Jurkat, Clone E6-1 (cell line): ENCODE measurements around the gene MTR.

Source experiments
- DNase-seq: peaks from one replicate; pipeline ENCODE4 v3.0.0-alpha.2; 2011; ENCODE audit warnings: low read depth, low spot score
- H3K4me3 ChIP-seq: 2 replicates; pipeline ENCODE4 v1.5.1; 2011; ENCODE audit warnings: mild to moderate bottlenecking, low read length, control low read depth, moderate library complexity

MTR gene

DNA sequence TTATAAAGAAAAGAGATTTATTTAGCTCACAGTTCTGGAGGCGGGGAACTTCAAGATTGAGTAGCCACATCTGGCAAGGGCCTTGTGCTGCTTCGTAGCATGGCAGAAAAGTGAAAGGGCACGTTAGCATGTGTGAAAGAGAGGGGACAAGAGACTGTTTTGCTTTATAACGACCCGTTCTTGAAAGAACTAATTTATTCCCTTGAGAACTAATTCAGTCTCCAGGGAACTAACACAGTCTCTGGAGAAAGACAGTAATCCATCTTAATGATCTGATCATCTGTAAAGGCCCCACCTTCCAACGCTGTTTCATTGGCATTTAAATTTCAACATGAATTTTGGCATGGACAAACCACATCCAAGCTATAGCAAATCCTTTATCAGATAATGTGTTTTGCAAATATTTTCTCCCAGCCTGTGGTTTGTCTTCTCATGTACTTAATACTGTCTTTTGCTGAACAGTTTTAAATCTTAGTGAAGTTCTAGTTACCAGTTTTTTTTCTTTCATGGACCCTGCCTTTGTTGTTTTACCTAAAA lies 26.1 kb downstream of the MTR start:
- DNase-seq: no peak
- no peak overlapping the region for H3K4me3 ChIP-seq

DNA sequence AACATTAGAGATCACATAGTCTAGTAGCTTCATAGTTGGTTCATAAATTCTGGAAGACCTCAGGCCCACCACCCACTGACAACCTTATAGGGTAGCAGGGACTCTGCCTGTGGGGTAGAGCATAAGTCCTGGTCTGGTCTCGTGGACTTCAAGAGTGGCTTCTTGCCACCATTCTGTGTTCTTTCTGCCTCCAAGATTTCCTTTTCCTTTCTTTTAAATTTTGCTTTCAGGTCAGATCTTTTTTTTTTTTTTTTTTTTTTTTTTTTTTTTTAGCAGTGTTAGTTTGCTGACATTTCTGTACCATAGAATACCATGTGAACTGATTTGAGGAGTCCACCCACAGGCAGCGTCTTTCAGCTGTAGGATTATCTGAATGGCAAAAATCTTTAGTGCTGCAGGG lies 28.5 kb downstream of the MTR start:
- no peak overlapping the region for H3K4me3 ChIP-seq
- no peak for DNase-seq

DNA sequence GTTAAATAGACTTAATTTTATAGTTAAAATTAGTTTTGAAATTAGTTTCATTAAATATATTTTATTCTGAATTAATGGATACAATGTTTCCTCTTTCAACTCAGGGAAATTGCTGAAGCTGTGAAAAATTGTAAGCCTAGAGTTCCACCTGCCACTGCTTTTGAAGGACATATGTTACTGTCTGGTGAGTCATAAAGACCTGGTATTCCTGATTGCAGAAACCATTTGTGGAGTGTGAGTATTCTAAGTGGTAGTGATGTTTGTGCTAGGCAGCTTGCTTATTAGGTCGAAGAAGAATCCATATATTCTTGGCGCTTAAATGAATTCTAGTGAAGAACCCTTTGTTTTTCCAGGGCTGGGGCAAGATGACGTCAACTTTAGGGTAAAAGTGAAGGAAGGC lies 34.0 kb downstream of the MTR start:
- DNase-seq: no peak
- H3K4me3 ChIP-seq: no peak overlapping the region

DNA sequence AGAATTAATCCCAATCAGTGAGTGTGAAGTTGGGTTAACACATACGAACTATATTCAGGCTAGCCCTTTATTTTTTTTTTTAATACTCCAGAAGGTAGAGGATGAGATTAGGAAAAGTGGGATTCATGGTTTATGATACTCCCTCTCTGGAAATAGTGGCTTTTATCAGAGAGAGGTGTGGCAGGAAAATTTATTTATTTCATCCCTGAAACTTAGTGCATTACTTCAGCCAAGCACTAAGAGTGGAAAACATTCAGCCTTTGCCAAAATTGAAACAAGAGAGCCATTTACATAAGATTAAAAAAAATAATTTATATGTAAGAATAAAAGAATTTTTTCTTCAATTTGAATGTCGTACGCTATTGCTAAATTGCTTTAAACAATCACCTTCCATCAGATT lies 35.0 kb downstream of the MTR start:
- H3K4me3 ChIP-seq: no peak overlapping the region
- DNase-seq: no peak

DNA sequence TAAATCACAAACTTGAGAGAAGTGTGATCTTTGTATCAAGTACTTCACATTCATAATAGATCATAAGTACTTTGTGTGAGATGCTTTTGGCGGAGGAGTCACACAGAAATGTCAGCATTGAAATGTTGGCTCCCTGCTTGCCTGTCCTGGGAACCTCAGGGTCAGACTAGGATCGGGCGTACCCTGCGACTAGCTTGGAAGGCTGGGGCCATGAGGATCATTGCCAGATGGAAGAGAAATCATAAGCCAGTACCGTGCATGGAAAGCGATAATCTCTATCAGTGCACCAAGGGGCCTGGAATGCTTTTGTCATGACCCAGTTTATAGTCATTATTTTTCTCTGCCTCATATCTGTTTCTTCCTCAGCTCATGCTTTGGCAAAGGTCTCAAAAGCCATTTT lies 35.5 kb downstream of the MTR start:
- H3K4me3 ChIP-seq: no peak overlapping the region
- DNase-seq: no peak

DNA sequence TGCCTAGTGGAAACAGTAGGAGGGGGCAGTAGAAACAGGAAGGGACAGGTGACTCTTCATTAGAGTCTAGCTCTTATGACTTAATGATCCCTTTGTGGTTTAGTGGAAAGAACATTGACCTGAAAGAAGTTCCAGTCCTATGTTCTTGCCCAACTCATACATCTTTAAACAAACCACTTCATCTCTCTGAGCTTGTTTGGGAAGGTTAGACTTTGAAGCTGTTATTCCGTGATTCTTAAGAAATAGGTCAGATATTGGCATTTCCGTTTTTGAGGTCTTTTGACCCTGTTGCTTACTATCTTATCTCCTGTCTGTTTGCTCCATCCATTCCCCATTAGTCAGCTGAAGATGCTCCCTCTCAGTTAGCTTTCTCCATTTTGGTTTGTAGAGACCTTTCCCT lies 38.5 kb downstream of the MTR start:
- no peak for DNase-seq
- H3K4me3 ChIP-seq: no peak overlapping the region

DNA sequence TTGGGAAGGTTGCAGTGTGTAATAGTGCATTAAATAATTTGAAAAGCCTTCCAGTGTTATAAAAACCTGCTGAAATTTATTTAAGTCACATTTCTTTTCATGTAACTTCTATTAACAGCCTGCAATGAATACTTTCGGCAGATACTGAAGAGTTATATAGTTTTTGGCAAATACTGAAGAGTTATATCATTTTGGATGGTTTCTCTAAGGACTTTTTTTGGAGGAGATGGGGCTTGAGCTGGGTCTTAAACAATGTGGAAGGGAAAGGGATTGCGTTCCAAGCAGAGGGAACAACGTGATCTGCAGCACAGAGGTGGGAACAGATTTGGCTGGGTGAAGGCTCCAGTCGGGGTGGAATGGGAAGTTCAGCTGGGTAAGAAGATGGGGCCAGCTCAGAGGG lies 39.8 kb downstream of the MTR start:
- no peak for DNase-seq
- no peak overlapping the region for H3K4me3 ChIP-seq

DNA sequence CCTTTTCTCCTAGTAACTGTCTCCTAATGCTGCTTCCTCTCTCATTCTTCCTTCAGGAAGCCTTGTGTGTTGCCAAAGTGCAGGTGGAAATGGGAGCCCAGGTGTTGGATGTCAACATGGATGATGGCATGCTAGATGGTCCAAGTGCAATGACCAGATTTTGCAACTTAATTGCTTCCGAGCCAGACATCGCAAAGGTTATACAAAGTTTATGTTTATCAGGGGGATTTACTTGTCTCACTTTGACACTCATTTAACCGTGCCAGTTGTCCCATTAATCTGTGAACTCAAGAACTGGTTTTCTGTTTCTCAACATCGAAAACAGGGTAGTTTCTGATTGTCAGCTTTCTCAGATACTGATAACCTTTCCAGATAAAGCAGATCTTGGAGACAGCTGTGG lies 40.4 kb downstream of the MTR start:
- H3K4me3 ChIP-seq: no peak overlapping the region
- no peak for DNase-seq

DNA sequence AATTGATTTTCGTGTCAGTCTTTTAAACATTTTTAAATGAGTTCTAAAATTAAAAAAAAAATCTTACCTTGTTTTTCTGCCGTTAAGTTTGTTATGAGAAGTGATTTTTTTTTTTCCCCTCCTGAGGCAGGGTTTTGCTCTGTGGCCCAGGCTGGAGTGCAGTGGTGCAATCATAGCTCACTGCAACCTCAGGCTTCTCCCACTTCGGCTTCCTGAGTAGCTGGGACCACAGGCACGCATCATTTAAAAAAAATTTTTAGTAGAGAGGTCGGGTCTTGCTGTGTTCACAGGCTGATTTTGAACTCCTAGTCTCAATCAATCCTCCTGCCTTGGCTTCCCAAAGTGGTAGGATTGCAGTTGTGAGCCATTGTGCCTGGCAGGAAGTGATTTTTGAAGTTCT lies 41.1 kb downstream of the MTR start:
- H3K4me3 ChIP-seq: no peak overlapping the region
- peak; percentile 35 for DNase-seq

DNA sequence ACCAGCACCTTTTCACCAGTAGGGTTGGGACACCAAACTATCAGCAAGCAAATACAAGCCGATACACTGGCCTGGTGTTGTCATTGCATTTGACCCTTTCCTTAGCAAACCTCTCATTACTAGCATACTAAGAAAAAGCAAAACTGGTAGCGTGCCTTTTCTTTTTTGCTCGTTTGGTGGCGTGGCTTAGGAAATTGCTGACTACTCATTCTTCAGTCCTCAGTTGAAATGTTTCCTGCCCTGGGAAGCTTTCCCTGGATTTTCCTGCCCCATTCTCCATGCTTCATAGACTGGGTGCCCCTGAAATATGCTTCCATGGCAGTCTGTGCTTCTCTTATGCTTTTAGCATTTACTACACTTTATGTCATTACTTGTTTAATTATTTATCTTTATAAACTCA lies 42.0 kb downstream of the MTR start:
- H3K4me3 ChIP-seq: no peak overlapping the region
- no peak for DNase-seq

DNA sequence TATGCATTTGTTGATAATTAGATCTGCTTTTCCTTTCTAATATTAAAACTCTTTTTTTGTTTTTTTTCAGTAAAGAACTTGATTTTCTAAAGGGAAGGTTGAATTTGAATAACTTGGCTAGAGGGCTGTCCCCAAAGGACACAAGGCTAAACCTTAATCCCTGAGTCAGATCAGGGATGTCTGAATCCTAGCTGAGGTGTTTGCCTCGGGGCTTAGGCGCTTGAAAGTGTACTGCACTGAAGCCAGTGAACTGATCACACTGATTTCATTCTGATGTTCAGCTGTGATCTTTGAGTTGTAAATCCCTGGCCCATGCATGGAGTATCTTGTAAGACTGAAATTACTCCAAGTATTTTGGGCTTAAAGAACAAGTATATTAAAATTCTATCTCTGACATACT lies 42.8 kb downstream of the MTR start:
- no peak for DNase-seq
- no peak overlapping the region for H3K4me3 ChIP-seq

DNA sequence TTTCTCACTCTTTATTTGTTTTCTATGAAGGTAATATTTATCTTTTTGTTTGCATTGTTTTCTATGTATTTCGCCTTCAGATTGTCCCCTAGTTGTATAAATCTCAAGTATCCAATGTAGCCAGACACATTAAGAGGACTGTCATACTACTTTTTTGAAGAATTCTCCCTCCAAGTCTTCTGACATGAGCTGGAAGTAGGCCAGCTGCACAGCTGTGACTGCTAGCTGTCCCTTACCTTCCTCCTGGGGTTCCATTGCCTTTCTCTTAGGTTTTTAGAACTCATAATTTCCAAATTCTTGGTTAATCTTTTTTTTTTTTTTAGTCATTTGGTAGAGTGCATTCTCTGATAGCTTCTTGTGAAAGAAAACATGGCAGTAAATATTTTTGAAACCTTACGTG lies 46.2 kb downstream of the MTR start:
- H3K4me3 ChIP-seq: no peak overlapping the region
- DNase-seq: no peak

DNA sequence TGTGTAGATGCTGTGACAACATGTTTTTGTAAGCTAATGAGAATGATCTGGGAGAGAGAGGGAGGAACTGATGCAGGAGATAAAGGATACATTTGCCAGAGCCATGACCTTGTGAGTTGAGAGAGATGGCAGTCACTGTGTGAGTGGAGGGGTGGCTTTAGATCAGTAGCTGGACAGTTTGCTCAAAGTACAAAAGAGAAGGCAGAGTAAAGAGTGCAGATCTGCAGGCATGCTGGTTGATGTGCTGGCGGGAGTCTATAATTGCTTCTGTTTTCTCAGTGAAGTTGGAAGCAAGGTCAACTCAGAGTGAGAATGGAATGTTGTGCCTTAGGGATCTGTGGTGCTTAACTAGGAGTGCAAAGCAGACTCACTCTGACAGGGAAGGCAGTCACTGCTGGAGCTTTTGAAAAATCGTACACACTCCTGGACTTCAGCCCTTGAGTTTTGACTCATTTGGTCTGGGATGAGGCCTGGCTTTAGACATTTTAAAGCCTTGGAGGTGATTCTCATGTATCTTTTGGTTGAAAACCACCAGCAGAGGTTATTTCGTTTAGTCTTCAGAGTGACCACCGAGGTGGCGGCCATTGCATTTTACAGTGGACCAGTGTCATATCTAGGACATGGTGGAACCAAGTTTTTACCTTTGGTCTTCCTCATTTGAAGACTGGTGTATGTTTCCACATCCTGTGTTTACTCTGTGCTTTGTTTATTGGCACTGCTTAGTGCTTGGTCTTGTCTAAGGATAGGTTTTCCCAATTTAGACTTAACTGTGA lies 49.6 kb downstream of the MTR start:
- H3K4me3 ChIP-seq: no peak overlapping the region
- DNase-seq: no peak

DNA sequence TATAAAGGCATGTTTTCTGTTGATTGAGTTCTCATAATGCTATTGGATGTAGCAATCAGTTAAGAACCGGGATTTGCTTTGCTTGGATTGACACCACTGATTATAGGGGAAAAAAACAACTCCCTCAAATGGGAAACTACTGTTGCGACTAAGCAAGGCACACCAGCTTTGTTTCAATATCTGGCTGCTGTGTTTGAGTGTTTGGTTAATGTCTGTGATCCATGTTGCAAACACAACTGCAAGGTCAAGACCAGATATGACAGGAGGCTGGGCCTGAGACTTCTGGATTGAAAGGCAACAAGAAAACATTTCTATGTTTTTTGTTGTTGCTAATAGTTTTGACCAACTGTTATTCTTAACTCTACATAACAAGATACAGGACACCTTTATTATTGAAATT lies 50.7 kb downstream of the MTR start:
- no peak for DNase-seq
- no peak overlapping the region for H3K4me3 ChIP-seq

DNA sequence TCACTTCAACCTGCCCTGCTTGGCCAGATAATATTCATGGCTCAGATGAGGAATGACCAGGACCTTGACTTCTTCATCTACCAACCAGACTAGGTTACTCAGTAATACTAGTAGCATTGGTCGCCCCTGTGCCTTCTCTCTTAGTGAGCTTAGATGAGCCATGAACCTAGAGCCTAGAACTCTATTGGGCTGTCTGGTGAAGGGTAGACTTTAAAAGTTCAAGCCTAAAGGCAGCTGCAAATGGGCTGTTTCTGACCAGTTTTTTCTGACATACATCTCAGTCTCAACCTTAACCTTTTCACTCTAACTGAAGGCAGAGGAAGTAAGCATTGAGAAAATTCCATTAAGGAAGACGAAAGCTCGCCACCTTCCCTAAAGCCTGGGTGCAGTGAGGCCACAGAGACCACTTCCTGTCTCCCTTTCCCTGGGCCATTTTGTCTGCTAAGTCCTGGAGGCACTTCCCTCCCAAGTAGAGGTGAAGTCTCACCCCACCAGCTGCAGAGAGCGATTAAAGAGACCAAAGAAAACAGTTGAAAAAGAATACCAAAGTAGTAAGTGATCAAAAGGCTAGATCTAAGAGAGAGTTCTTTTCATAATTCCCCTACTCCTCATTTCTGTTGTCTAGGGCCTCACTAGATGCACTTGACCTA lies 53.3 kb downstream of the MTR start:
- peak; percentile 89 for DNase-seq
- peak overlapping the region; percentile 7; the same call in 1 of the 2 replicates for H3K4me3 ChIP-seq

DNA sequence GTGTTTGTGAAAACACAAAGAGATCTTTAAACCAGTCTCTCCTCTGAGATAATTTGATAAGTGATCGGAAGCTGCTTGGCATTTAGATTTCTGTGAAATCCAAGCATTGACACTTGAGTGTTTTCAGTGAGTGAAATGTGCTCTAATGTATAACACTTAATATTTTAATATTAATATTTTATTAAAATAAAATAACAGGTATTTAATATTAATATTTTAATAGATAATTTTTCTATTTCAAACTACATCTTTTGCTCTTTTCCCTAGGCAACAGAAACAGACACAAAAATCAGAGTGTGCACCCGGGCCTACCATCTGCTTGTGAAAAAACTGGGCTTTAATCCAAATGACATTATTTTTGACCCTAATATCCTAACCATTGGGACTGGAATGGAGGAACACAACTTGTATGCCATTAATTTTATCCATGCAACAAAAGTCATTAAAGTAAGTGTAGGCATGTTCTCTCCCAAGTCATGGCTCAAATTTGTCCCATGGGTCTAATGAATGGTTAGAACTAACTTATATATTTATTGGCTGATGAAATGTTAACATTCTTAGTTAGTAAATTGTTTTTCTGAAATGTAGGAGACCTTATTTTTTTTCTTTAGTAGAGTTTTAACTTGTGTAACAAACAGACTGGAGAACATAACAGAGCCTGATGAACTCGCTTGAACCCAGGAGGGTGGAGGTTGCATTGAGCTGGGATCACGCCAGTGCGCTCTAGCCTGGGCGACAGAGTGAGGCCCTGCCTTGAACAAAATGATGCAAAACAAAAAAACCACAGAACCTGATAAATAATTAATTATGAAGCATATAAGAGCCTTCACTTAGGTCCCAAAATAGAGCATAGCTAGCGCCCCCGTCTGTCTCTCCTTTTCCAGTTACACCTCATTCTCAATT lies 55.2 kb downstream of the MTR start:
- no peak for DNase-seq
- H3K4me3 ChIP-seq: no peak overlapping the region

DNA sequence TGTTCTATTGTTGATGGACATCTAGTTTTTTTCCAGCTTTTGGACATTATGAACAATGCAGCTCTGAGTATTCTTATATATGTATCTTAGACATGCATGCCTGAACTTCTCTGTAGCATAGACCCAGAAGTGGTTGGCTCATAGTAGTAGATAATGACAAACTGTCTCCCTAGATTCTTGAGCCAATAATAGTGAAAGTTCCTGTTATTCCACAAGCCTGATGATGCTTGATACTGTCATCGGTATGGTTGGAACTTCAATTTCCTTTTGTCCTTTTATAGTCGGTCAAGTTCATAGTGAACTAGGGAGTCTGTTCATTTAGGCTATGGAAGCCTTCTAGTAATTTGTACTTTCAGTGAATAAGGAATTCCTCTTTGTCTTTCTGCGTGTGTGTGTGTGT lies 56.8 kb downstream of the MTR start:
- H3K4me3 ChIP-seq: no peak overlapping the region
- DNase-seq: no peak

DNA sequence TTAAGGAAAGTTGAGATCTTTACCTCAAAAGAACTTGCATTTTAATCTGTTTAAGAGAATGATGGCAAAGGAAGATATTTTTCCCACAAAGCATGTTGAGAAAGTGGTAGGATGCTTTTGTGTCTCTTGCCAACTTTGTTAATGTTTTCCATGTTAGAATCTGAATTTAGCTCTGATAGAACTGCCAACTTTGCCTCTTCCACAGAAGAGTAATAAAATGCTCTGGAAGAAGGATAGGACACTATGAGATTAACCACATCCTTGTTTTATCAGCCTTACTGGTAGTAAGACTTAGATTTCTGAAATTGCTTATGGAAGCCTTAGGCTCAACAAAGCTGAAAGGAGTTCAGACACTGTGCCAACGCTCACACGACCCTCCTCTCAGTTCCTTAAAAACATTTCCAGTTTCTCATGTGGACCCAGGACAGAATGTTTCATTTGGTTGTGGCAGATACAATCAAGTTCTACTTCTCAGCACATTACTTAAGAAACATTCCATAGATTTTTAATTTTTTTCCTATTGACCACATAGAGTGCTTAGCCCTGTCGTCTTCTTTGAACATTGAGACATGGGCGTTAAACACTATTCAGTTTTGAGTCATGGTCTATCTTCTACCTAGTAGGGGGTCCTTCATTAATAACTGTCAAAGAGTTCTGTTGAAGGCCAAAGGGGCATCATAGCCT lies 59.0 kb downstream of the MTR start:
- DNase-seq: no peak
- H3K4me3 ChIP-seq: no peak overlapping the region

DNA sequence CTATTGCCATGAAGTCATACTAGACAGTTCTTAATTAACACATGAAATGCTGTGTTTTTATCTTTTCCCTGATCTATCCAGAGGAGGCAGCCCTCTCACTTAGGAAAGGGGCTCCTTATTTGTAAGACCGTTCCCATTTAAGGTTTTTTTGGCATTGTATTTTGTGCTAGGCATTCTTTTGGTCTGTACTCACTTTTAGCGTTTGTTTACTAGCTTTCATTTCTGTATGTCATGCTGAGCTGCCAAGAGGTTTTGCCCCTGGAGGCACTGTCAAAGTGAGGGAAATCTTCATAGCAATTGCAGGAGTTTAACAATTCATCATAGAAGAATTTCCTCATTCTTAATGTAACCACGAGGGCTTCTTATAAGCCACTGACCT lies 59.5 kb downstream of the MTR start:
- no peak for DNase-seq
- no peak overlapping the region for H3K4me3 ChIP-seq
